Myocyte (in vitro differentiated cells): ENCODE measurements around the gene MYO5A. TPM values are rescaled to one million over a fixed set of nuclear protein-coding genes. Genes with fewer than 3 reads are reported as not detected.

ENCODE experiments used
- DNase-seq: peaks from one replicate; pipeline ENCODE4 v3.0.0-alpha.2; 2012; ENCODE audit warnings: low read depth
- microRNA counts: library from miRNA; unstranded; fragments of <30 nt; microRNA quantifications from one replicate; lab custom pipeline; 2016
- microRNA-seq: library from miRNA; unstranded; fragments of <30 nt; microRNA quantifications from one replicate; pipeline ENCODE4, GENCODE V29; 2016
- total RNA-seq: library from RNA; depleted of rRNA; stranded (reverse); fragments of >200 nt; gene quantifications from 2 replicates; pipeline ENCODE4 v1.2.3, GENCODE V29; 2014

The MYO5A gene
- total RNA-seq, 1 donor from 2014 or later = 30.1 TPM

- no peak for DNase-seq
Measured at GRCh38 chr15:52263563-52264282, 265.0 kb downstream of the MYO5A start.

GRCh38 chr15:52262364-52262763 lies 266.3 kb downstream of the MYO5A start:
- DNase-seq = no peak

GRCh38 chr15:52261498-52262242 lies 267.0 kb downstream of the MYO5A start:
- DNase-seq = peak; percentile 71

- DNase-seq = no peak
Measured at GRCh38 chr15:52261026-52261425, 267.7 kb downstream of the MYO5A start.

- no peak for DNase-seq
Measured at GRCh38 chr15:52259503-52259902, 269.2 kb downstream of the MYO5A start.

- DNase-seq = no peak
Measured at GRCh38 chr15:52258461-52258860, 270.2 kb downstream of the MYO5A start.

GRCh38 chr15:52257734-52258062 lies 271.0 kb downstream of the MYO5A start:
- DNase-seq = peak; percentile 73

MicroRNA genes within 50 kb of the gene (microRNA counts, 767-probe panel; counts per million panel counts)
- not detected for microRNA hsa-miR-1266 (lab: Ali Mortazavi, UCI)

Small RNAs within 50 kb of the gene (microRNA-seq; reads per million reads assigned to microRNA genes)
- gene MIR1266 = not detected

Other genes with a start within 250 kb of the MYO5A start
- gene MYO5C, start 233.1 kb downstream of the MYO5A start, total RNA-seq = 0.31 and 0.64 TPM in 2 replicates
- 138 and 139 TPM in 2 replicates for gene ARPP19, start 40.1 kb upstream of the MYO5A start, total RNA-seq
- gene ATOSA, start 150.5 kb upstream of the MYO5A start, total RNA-seq = 27.3 and 34.8 TPM in 2 replicates